NB4 (cell line): Measurements from ENCODE around the gene KIF23.

Source experiments
- CTCF ChIP-seq: IDR thresholded peaks from one replicate; pipeline ENCODE4 v1.5.1; 2012; ENCODE audit warnings: low read depth, low read length
- POLR2A ChIP-seq: IDR thresholded peaks from 2 replicates; pipeline ENCODE4 v1.6.1; 2011; ENCODE audit warnings: mild to moderate bottlenecking; ENCODE audit not compliant: insufficient read length; ENCODE audit errors: extremely low read depth

- no peak for TF ChIP-seq POLR2A
- TF ChIP-seq CTCF = no peak
Observed at GRCh38 chr15:69402816-69403215, 11.3 kb upstream of the KIF23 start.
